ENCODE data around the gene RAD51B.

The RAD51B gene

GRCh38 chr14:68232300-68233055 lies 412.9 kb downstream of the RAD51B start:
- DNase-seq (ENCODE audit: low read depth in 2 of 2): no peak

GRCh38 chr14:68233101-68233784 lies 413.7 kb downstream of the RAD51B start:
- DNase-seq (ENCODE audit: low read depth in 2 of 2): no peak

- DNase-seq (ENCODE audit: low read depth in 2 of 2): no peak
Observed at GRCh38 chr14:68234101-68234905, 414.7 kb downstream of the RAD51B start.

- no peak for DNase-seq (ENCODE audit: low read depth in 2 of 2)
Observed at GRCh38 chr14:68235011-68235410, 415.4 kb downstream of the RAD51B start.

GRCh38 chr14:68236582-68237458 lies 417.2 kb downstream of the RAD51B start:
- no peak for DNase-seq (ENCODE audit: low read depth in 2 of 2)

GRCh38 chr14:68238551-68238950 lies 419.0 kb downstream of the RAD51B start:
- DNase-seq (ENCODE audit: low read depth in 2 of 2): no peak

- DNase-seq (ENCODE audit: low read depth in 2 of 2): no peak
Observed at GRCh38 chr14:68238976-68239375, 419.4 kb downstream of the RAD51B start.

- DNase-seq (ENCODE audit: low read depth in 2 of 2): no peak
Observed at GRCh38 chr14:68239988-68240771, 420.6 kb downstream of the RAD51B start.

- no peak for DNase-seq (ENCODE audit: low read depth in 2 of 2)
Observed at GRCh38 chr14:68241862-68242487, 422.4 kb downstream of the RAD51B start.

- no peak for DNase-seq (ENCODE audit: low read depth in 2 of 2)
Observed at GRCh38 chr14:68243450-68244010, 424.0 kb downstream of the RAD51B start.

- DNase-seq (ENCODE audit: low read depth in 2 of 2): no peak
Observed at GRCh38 chr14:68244262-68244980, 424.8 kb downstream of the RAD51B start.

- no peak for DNase-seq (ENCODE audit: low read depth in 2 of 2)
Observed at GRCh38 chr14:68245146-68246073, 425.8 kb downstream of the RAD51B start.

- DNase-seq (ENCODE audit: low read depth in 2 of 2): no peak
Observed at GRCh38 chr14:68246074-68246785, 426.7 kb downstream of the RAD51B start.

- DNase-seq (ENCODE audit: low read depth in 2 of 2): no peak
Observed at GRCh38 chr14:68246786-68247105, 427.2 kb downstream of the RAD51B start.

- DNase-seq (ENCODE audit: low read depth in 2 of 2): no peak
Observed at GRCh38 chr14:68247274-68247673, 427.7 kb downstream of the RAD51B start.

- no peak for DNase-seq (ENCODE audit: low read depth in 2 of 2)
Observed at GRCh38 chr14:68247676-68248268, 428.2 kb downstream of the RAD51B start.
